GM12873 (cell line): ENCODE results near the gene HIP1.

ENCODE experiments used
- CTCF ChIP-seq: IDR thresholded peaks from 2 replicates; pipeline ENCODE4 v1.5.1; 2012; ENCODE audit warnings: low read depth, mild to moderate bottlenecking, moderate library complexity, low read length, control low read depth; ENCODE audit not compliant: insufficient read depth; ENCODE audit errors: missing control alignments

HIP1 gene

GRCh38 chr7:75590373-75591005, 148.3 kb downstream of the HIP1 start:
- TF ChIP-seq CTCF: no peak

GRCh38 chr7:75584354-75584753, 154.4 kb downstream of the HIP1 start:
- no peak for TF ChIP-seq CTCF

GRCh38 chr7:75583255-75583654, 155.5 kb downstream of the HIP1 start:
- no peak for TF ChIP-seq CTCF

GRCh38 chr7:75579899-75580298, 158.8 kb downstream of the HIP1 start:
- no peak for TF ChIP-seq CTCF

GRCh38 chr7:75578081-75578480, 160.7 kb downstream of the HIP1 start:
- TF ChIP-seq CTCF: no peak

GRCh38 chr7:75575488-75576121, 163.1 kb downstream of the HIP1 start:
- TF ChIP-seq CTCF: no peak

- no peak for TF ChIP-seq CTCF
Observed at GRCh38 chr7:75573477-75574019, 165.2 kb downstream of the HIP1 start.
